MG63 (cell line): ENCODE measurements around the gene CDK15. TPM values are rescaled to one million over a fixed set of nuclear protein-coding genes. Genes with fewer than 3 reads are reported as not detected.
"Not testable (repeated sequence)": the region's sequence is repeated elsewhere in the genome, so short reads cannot be mapped to it uniquely, and the experiment has no call there.

ENCODE experiments used
- DNase-seq: peaks from one replicate; pipeline ENCODE4 v3.0.0-alpha.2; 2020
- H3K27me3 ChIP-seq: fragments of 250-450 bp; sonication (Bioruptor Pico); 2 replicates; pipeline ENCODE4 v1.5.1; 2020; ENCODE audit warnings: mild to moderate bottlenecking, moderate library complexity
- H3K36me3 ChIP-seq: fragments of 250-450 bp; sonication (Bioruptor Pico); 2 replicates; pipeline ENCODE4 v1.5.1; 2020; ENCODE audit warnings: mild to moderate bottlenecking, moderate library complexity
- H3K4me3 ChIP-seq: fragments of 250-450 bp; sonication (Bioruptor Pico); 2 replicates; pipeline ENCODE4 v1.5.1; 2020; ENCODE audit warnings: mild to moderate bottlenecking, moderate library complexity
- H3K9me3 ChIP-seq: fragments of 250-450 bp; sonication (Bioruptor Pico); 2 replicates; pipeline ENCODE4 v1.5.1; 2020; ENCODE audit warnings: mild to moderate bottlenecking, moderate library complexity
- total RNA-seq: library from RNA; depleted of rRNA; stranded (reverse); fragments of >200 nt; shearing (Covaris generic); gene quantifications from 2 replicates; pipeline ENCODE4 v1.2.3, GENCODE V29; 2014; ENCODE audit warnings: low replicate concordance

CDK15 gene
- total RNA-seq, 1 experiment from 2014 or later: 6.5 TPM

DNA sequence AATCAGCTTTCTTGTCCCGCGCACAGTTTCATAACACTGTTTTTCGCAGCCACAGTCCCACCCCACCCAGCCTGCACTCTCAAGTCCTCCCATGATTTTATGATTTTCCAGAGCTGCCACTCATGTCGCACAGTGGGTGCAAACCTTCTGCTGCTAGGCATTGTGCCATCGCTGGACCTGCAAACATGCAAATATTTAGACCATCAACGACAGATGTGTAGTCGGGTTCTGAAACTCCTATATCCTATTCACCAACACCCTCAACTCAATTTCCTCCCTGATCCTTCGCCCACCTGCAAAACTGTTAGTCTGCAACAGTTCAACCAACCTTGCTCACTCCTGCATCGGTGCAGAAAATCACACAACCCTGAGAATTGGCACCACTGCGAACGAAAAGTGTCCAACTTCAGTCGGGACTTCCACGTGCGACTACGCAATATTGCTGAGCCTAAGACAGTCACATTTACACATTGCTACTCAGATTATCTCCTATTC is 24.7 kb upstream of the CDK15 start:
- Histone ChIP-seq H3K27me3 (no peaks in the 10 kb centered on the region), H3K9me3 (no peaks in the 10 kb centered on the region), H3K4me3 (peak overlapping the region; percentile 84), H3K36me3 (no peaks in the 10 kb centered on the region)
- DNase-seq: no peak

- DNase-seq: no peak
- Histone ChIP-seq H3K27me3 (no peaks in the 10 kb centered on the region), H3K36me3 (no peaks in the 10 kb centered on the region), H3K9me3 (no peaks in the 10 kb centered on the region), H3K4me3 (no peak overlapping the region)
Measured at GRCh38 chr2:201784563-201784962, 21.8 kb upstream of the CDK15 start.

DNA sequence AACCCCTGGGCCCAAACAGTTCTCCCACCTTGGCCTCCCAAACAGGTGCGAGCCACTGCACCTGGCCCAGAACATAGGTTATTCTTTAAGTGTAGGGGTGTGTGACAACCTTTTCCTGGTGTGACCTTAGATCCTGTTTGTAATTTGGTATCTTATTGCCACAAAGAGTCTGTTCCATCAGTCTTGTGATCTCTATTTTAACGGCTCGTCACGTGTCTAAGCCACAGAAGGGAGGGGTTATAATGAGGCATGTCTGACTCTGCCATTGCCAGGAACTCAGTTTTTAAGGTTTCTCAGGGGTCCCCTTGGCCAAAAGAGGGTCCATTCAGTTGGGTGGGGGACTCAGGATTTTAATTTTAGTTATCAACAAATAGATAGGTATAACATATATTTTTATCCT is 21.2 kb upstream of the CDK15 start:
- Histone ChIP-seq H3K36me3 (no peaks in the 10 kb centered on the region), H3K9me3 (no peaks in the 10 kb centered on the region), H3K4me3 (no peak overlapping the region), H3K27me3 (no peaks in the 10 kb centered on the region)
- DNase-seq: no peak

GRCh38 chr2:201786471-201786870 is 19.9 kb upstream of the CDK15 start:
- Histone ChIP-seq H3K4me3 (no peak overlapping the region), H3K36me3 (no peaks in the 10 kb centered on the region), H3K27me3 (no peaks in the 10 kb centered on the region), H3K9me3 (no peaks in the 10 kb centered on the region)
- DNase-seq: peak; percentile 35

DNA sequence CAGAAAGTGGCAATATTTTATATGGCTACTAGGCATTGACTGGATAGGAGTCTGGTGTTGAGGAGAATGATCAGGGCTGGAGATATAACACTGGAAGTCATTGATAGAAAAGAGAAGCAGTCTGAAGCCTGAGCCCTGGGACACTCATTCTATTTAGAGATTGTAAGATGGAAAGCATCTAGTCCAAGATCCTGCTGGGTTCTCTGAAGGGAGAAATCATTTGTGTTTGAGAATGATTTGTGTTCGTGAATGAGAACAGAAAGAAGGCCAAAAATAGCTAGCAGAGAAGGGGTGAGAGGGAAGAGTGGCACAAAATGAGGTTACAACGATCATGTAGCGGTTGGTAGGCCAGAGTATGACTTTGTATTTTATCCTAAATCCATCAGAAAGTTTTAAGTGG is 18.0 kb upstream of the CDK15 start:
- DNase-seq: no peak
- no peaks in the 10 kb centered on the region for H3K9me3 ChIP-seq
- no peaks in the 10 kb centered on the region for H3K27me3 ChIP-seq
- H3K36me3 ChIP-seq: no peaks in the 10 kb centered on the region
- H3K4me3 ChIP-seq: no peak overlapping the region

- no peak for DNase-seq
- no peak overlapping the region for H3K4me3 ChIP-seq
- no peaks in the 10 kb centered on the region for H3K9me3 ChIP-seq
- H3K27me3 ChIP-seq: no peaks in the 10 kb centered on the region
- H3K36me3 ChIP-seq: no peaks in the 10 kb centered on the region
Measured at GRCh38 chr2:201789395-201789794, 16.9 kb upstream of the CDK15 start.

DNA sequence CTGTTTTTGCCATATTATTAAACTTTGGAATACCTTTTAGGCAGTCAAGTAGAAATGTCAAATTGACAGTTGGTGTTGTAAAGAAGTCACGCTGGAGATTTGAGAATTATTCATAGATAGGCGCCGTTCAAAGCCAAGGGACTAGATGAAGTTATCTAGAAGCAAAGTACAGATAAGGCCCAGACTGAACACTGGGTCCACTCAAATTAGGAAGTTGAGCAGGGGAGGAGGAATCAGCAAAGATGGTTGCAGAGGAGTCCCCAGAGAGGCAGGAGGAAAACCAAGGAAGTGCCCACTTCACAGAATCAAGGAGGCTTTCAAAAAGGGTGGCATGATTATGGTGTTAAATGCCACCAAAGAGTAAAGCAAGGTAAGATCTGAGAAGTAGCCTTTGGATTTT is 16.0 kb upstream of the CDK15 start:
- DNase-seq: no peak
- no peaks in the 10 kb centered on the region for H3K36me3 ChIP-seq
- no peaks in the 10 kb centered on the region for H3K27me3 ChIP-seq
- no peak overlapping the region for H3K4me3 ChIP-seq
- no peaks in the 10 kb centered on the region for H3K9me3 ChIP-seq

GRCh38 chr2:201790989-201791388 is 15.3 kb upstream of the CDK15 start:
- H3K9me3 ChIP-seq: no peaks in the 10 kb centered on the region
- no peak for DNase-seq
- H3K36me3 ChIP-seq: no peaks in the 10 kb centered on the region
- no peaks in the 10 kb centered on the region for H3K27me3 ChIP-seq
- H3K4me3 ChIP-seq: no peak overlapping the region

DNA sequence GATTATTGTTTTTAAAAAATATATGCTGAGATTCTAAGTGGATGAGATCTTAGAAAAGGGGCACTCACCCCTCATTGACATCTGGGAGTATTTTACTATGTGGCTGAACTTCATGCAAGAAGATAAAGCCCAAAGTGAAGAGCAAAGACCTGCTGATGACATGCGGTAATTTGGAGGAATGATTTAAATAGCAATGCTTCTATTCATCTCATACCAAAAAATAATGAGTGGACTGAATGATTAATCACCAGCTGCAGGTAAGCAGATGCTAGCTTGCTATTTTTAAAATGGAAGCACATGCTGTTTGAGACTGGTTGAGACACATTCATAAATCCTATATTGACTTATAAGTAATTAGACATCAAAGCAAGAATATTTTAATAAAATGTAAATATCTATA is 12.7 kb upstream of the CDK15 start:
- DNase-seq: no peak
- H3K27me3 ChIP-seq: no peaks in the 10 kb centered on the region

GRCh38 chr2:201794294-201794693 is 12.0 kb upstream of the CDK15 start:
- H3K27me3 ChIP-seq: no peaks in the 10 kb centered on the region

More for the DNA sequence above, 12.7 kb upstream of the CDK15 start:
- Histone ChIP-seq H3K36me3 (no peaks in the 10 kb centered on the region), H3K9me3 (no peaks in the 10 kb centered on the region), H3K4me3 (no peak overlapping the region)

DNA sequence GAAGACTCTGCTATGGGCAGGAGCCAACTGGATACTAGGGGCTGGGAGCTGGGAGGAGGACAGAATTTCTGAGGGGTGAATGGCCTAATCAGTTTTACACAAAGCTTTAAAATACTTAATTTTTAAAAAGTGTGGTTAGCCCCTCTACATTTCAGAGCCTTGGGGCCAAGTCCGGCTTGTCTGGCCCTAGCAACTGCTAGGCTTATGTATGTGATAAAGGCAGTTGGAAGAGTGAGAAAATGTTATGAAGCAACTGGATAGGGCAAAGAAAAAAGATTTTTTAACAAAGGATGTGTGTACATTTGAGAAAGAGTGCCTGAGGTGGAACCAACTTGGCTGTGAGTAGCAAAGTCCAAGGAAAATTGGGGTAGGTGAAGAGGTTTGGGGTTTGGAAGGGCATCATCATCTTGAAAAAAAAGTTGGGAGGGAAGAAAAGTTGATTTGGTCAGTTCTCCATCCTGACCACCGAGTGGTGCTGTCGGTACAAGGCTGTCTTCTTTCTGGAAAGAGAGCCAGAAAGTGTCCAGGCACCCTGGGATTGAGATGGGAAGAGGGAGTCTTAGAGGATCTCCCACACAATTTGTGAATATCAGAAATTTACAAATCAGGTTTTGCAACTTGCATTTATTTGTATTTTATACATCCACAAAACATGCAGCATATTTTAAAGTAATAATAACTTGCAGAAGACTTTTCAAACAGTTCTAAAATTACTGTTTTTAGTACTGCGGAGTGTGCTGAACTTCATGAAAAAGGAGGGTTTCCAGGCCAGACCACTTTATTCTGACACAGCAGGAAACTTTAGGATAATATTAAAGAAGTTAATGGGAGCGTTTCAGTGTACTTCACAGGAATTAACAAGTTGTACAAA is 10.5 kb upstream of the CDK15 start:
- peak; percentile 34 for DNase-seq

More at GRCh38 chr2:201794294-201794693, 12.0 kb upstream of the CDK15 start:
- H3K36me3 ChIP-seq: no peaks in the 10 kb centered on the region
- no peaks in the 10 kb centered on the region for H3K9me3 ChIP-seq
- H3K4me3 ChIP-seq: no peak overlapping the region
- no peak for DNase-seq

DNA sequence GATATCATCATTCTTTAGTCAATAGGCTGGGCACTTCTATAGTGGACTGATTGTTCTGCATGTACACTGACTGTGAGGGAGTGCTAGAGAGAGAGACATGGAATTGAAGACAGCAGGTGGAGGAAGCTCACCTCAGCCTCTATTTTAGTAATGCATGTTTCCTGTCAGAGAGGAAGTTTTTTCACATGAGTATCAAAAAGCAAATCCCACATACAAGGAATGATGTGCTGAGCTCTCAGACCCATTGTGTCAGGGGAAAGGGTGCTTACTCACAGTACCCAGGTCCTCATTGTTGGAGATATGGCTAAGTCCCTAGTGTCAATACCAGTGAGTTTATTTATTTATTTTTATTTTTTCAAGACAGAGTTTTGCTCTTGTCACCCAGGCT is 9.9 kb upstream of the CDK15 start:
- no peak overlapping the region for H3K4me3 ChIP-seq
- H3K36me3 ChIP-seq: no peaks in the 10 kb centered on the region
- H3K9me3 ChIP-seq: no peaks in the 10 kb centered on the region; the same call in 1 of the 2 replicates
- no peak for DNase-seq
- no peaks in the 10 kb centered on the region for H3K27me3 ChIP-seq

More for the DNA sequence above, 10.5 kb upstream of the CDK15 start:
- Histone ChIP-seq H3K4me3 (no peak overlapping the region), H3K27me3 (no peaks in the 10 kb centered on the region), H3K36me3 (no peaks in the 10 kb centered on the region), H3K9me3 (no peaks in the 10 kb centered on the region)

DNA sequence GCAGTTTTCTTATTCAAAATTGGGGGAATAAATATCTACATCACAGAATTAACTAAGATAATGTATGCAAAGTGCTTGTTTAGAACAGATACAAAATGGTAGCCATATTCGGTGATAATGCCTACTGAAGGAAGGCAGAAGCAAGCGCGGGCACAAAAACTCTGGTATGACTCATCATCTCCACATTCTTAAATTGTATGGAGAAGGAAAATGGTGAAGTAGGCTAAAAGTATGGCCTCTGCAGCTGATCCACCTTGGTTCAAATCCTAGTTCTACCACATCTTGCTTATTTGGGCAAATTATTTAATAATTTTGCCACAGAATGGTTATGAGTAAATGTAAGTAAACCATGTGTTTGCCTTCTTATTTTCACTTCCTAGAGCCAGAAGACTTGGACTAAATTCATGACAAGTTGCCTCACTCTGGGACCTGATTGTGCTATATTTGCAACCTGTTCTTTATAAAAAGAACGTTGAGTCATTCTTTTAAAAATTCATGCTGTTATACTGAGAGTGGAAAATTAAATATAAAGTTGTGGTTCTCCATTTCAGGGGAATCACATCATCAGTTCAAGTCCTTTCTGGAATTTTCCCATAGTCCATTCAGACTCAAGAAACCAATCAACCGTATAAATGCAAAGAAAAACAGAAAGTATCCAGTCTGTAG is 9.0 kb upstream of the CDK15 start:
- Histone ChIP-seq H3K36me3 (no peaks in the 10 kb centered on the region), H3K27me3 (no peaks in the 10 kb centered on the region), H3K9me3 (no peaks in the 10 kb centered on the region; the same call in 1 of the 2 replicates), H3K4me3 (no peak overlapping the region)
- DNase-seq: peak; percentile 4

- Histone ChIP-seq H3K4me3 (no peak overlapping the region), H3K27me3 (no peaks in the 10 kb centered on the region), H3K36me3 (no peaks in the 10 kb centered on the region), H3K9me3 (no peaks in the 10 kb centered on the region; the same call in 1 of the 2 replicates)
- DNase-seq: peak; percentile 28
Measured at GRCh38 chr2:201798252-201798913, 8.0 kb upstream of the CDK15 start.

- H3K9me3 ChIP-seq, H3K27me3 ChIP-seq, H3K4me3 ChIP-seq, H3K36me3 ChIP-seq, DNase-seq: not testable (repeated sequence)
Measured at GRCh38 chr2:201798914-201799285, 7.4 kb upstream of the CDK15 start.

- no peak overlapping the region for H3K4me3 ChIP-seq
- no peaks in the 10 kb centered on the region for H3K36me3 ChIP-seq
- no peaks in the 10 kb centered on the region for H3K9me3 ChIP-seq
- no peaks in the 10 kb centered on the region for H3K27me3 ChIP-seq
- peak; percentile 65 for DNase-seq
Measured at GRCh38 chr2:201807452-201807999, 1.2 kb downstream of the CDK15 start.

DNA sequence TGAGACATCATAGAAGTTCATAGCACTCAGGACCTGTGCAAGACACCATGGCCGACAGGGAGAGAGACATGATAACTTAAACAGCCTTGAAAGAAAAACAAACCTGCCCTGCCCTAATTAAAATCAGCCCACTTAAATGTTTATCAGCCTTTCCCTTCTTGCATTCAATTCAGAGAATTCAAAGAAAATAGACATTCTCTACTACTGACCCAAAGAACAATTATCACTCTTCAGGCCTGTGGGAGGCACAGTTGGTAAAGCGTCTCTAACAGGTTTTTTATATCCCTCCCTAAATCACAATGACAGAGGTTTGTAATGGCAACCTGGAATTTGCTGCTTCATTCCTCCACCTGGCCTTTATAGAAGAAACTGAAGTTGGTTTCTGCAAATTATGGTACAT is 1.7 kb downstream of the CDK15 start:
- no peak for DNase-seq
- no peak overlapping the region for H3K4me3 ChIP-seq

More for the DNA sequence above, 1.7 kb downstream of the CDK15 start:
- H3K9me3 ChIP-seq: no peaks in the 10 kb centered on the region
- no peaks in the 10 kb centered on the region for H3K27me3 ChIP-seq
- H3K36me3 ChIP-seq: no peaks in the 10 kb centered on the region
